H1 (cell line): ENCODE data around the gene TBC1D16. TPM values are rescaled to one million over a fixed set of nuclear protein-coding genes. Genes with fewer than 3 reads are reported as not detected.

Source experiments
- BACH1 ChIP-seq: IDR thresholded peaks from 2 replicates; pipeline ENCODE4 v1.6.1; 2012; ENCODE audit warnings: low read length, improper control_type of control experiment
- KDM1A ChIP-seq: fragments of 200-600, 300-600 bp; sonication (generic); IDR thresholded peaks from 2 replicates; pipeline ENCODE4 v1.7.1; 2016; ENCODE audit warnings: mild to moderate bottlenecking, low read length, borderline replicate concordance
- MAFK ChIP-seq: IDR thresholded peaks from 2 replicates; pipeline ENCODE4 v1.6.1; 2012; ENCODE audit warnings: low read depth, mild to moderate bottlenecking, improper control_type of control experiment, low read length
- POLR2AphosphoS5 ChIP-seq: IDR thresholded peaks from 2 replicates; pipeline ENCODE4 v1.6.1; 2011; ENCODE audit warnings: low read depth, low read length
- SAP30 ChIP-seq: fragments of 300-600 bp; sonication (generic); IDR thresholded peaks from 2 replicates; pipeline ENCODE4 v1.7.1; 2012; ENCODE audit warnings: low read length, moderate library complexity, mild to moderate bottlenecking, inconsistent platforms; ENCODE audit not compliant: insufficient read depth, insufficient replicate concordance
- SIRT6 ChIP-seq: IDR thresholded peaks from one replicate; pipeline ENCODE4 v1.7.1; 2012; ENCODE audit warnings: low read length, inconsistent platforms
- SRF ChIP-seq: IDR thresholded peaks from 2 replicates; pipeline ENCODE4 v1.6.1; 2011; ENCODE audit warnings: mild to moderate bottlenecking, low read depth, low read length, moderate library complexity
- polyA plus RNA-seq, 7 experiments: library from polyadenylated mRNA; depleted of rRNA in 3 of 7; stranded (reverse) in 5 of 7; unstranded in 2 of 7; fragments of >200 nt in 5 of 7; fragments of 200-250 nt in 2 of 7; gene quantifications; 1 replicate in 5 of 7; 2 replicates in 1 of 7; 4 replicates in 1 of 7; pipeline versions ENCODE4 v1.2.1 to v1.2.3, GENCODE V29; 2011 to 2013; ENCODE audit warnings: missing spikeins in 2 of 7, mixed read lengths in 2 of 7
- total RNA-seq: library from RNA; stranded (reverse); fragmentation: NEBNext Ultra II Directional; extraction: Animal tissue kit (Norgen Biotek cat#: 25700); gene quantifications from 2 replicates; pipeline ENCODE4 v1.2.1, GENCODE V29; 2021

The TBC1D16 gene
- total and polyA plus RNA-seq, 2 of the 8 experiments (the other 6 are each of a cell fraction or from before 2014, with no cell fraction given) = 21.1 to 109 TPM

DNA sequence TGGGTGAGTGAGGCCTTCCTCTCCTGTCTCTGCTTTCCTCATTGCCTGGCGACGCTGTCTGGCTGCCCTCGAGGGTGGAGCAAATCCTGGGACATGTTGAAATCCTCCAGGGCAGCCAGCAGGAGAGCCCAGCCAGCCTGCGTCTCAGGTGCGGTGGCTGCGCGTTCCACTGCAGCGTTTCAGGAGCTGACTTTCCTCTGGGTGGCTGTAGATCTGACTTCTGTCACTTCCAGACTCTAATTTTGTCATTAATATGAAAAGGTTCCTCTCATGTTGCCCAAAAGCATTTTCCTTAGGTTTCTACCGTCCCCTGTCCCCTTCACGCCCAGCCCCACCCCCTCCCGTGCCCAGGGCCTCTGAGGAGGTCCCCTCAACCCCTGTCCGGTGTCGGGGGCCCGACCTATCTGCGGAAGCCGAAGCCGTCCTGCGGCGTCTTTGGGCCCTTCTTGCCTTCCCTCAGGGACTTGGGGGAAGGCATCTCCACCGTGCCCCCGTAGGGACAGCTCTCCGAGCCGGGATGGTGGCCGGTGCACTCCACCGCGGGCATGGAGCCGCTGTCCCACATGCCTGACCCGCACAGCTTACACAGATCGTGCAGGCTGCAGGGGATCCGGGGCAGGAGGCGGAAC is 95.1 kb downstream of the TBC1D16 start (continued):
- TF ChIP-seq SRF = no peak
- TF ChIP-seq SAP30 = no peak
- TF ChIP-seq POLR2AphosphoS5 = no peak; the same call in none of the 2 replicates
- TF ChIP-seq KDM1A = no peak
- TF ChIP-seq BACH1 = no peak
- TF ChIP-seq SIRT6 = no peak
- TF ChIP-seq MAFK = no peak
